ENCODE results near the gene VARS1. TPM values are rescaled to one million over a fixed set of nuclear protein-coding genes. Genes with fewer than 3 reads are reported as not detected.
A peak's percentile ranks its signal among the peaks of the same experiment; 100 is the strongest.
"Not testable (repeated sequence)": the region's sequence is repeated elsewhere in the genome, so short reads cannot be mapped to it uniquely, and the experiment has no call there.

Gene VARS1
- 22.5 TPM for total RNA-seq
- long read RNA-seq, full-length matches to known transcripts, result 3 of 49 reads
- long read RNA-seq, partial matches to known transcripts, result 41 of 49 reads
- long read RNA-seq, other reads (novel, unspliced or antisense), result 5 of 49 reads

DNA sequence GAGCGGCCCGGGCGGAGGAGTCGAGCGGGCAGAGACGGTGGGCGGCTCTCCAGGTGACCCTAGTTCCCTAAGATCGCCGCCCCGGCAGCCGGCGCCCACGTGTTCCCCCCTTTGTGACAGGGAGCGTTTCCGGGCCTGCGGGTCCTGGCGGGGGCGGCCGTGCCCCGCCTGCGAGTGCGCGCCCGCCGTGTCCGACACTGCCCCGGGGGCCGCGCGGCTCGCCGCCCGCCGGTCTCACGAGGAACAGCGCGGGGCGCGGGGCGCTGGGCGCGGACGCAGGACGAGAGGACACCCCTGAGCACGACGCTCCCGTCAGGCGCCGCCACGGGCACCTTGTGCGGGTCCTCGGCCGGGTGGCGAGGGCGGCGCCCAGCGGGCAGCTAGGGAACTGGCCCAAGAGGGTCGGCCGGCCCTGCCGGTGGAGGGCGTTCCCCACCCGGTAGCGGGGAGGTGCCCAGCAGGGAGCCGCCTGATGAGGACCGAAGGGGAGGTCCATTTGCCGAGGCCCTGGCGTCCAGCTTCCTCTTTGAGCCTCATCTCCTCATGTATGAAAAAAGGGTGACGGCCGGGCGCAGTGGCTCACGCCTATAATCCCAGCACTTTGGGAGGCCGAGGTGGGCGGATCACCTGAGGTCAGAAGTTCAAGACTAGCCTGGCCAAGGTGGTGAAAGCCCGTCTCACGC lies at the start of gene VARS1:
Gene VARS1 (minus strand): TSS at position 137 of the 683 bp plus-strand sequence. CDS start 535 bp downstream, outside the sequence.
- intact Hi-C loops (cut with micrococcal nuclease), result no loop called here
- ATAC-seq, result peak; percentile 96
- peak; percentile 96 for DNase-seq

DNA sequence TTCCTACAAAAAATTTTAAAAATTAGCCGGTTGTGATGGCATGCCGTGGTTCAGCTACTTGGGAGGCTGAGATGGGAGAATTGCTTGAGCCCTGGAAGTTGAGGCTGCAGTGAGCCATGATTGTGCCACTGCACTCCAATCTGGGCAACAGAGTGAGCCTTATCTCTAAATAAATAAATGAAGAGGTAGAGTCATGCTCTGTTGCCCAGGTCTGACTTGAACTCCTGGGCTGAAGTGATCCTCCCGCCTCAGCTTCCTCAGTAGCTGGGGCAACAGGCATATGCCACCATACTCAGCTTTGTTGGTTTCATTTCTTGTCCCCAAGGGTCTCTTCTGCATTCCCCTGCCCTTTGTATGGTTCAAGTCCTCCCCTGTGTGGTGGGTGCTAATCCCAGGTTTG lies 49.0 kb upstream of the VARS1 start:
- DNase-seq (no peak), ATAC-seq (no peak)
- intact Hi-C loops (cut with micrococcal nuclease), result no loop called here

DNA sequence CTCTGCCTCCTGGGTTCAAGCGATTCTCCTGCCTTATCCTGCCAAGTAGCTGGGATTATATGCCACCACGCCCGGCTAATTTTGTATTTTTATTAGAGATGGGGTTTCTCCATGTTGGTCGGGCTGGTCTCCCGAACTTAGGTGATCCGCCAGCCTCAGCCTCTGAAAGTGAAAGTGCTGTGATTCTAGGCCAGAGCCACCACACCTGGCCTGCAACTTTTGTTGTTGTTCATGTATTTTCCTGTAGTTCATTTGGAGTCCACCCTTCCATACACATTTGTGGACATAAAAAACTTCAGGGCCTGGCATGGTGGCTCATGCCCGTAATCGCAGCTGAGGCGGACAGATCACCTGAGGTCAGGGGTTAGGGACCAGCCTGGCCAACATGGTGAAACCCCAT lies 46.5 kb upstream of the VARS1 start:
- ATAC-seq (no peak), DNase-seq (no peak)
- intact Hi-C loops (cut with micrococcal nuclease), result no loop called here

DNA sequence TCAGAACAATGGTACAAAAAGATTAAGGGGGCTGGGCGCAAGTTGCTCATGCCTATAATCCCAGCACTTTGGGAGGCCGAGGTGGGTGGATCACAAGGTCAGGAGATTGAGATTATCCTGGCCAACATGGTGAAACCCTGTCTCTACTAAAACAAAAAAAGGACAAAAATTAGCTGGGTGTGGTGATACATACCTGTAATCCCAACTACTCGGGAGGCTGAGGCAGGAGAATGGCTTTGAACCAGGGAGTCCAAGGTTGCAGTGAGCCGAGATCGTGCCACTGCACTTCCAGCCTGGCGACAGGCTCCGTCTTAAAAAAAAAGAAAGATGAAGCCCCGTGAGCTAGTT lies 44.2 kb upstream of the VARS1 start:
- DNase-seq; intact Hi-C loops (cut with micrococcal nuclease); ATAC-seq: not testable (repeated sequence)

DNA sequence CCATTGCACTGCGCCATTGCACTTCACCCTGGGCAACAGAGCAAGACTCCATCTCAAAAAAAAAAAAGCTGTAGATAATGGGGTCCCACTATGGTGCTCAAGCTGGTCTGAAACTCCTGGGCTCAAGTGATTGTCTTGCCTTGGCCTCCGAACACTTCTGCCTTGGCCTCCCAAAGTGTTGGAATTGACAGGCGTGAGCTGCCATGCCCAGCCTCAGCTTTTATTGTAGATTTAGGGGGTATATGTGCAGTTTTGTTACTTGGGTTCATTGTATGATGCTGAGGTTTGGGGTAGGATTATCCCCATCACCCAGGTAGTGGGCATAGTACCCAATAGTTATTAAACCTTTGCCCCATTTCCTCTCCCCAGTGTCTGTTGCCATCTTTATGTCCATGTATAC lies 43.4 kb upstream of the VARS1 start:
- ATAC-seq, result no peak

DNA sequence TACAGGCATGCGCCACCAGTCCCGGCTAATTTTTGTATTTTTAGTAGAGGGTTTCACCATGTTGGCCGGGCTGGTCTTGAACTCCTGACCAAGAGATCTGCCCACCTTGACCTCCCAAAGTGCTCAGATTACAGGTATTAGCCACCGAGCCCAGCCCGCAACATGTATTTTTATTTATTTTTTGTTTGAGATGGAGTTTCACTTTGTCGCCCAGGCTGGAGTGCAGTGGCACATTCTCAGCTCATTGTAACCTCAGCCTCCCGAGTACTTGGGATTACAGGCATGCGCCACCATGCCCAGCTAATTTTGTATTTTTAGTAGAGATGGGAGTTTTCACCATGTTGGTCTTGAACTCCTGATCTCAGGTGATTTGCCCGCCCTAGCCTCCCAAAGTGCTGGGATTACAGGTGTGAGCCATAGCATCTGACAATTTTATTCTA lies 42.6 kb upstream of the VARS1 start:
- intact Hi-C loops (cut with micrococcal nuclease); DNase-seq: not testable (repeated sequence)

More for the DNA sequence above, 43.4 kb upstream of the VARS1 start:
- DNase-seq, result no peak
- intact Hi-C loops (cut with micrococcal nuclease), result no loop called here

DNA sequence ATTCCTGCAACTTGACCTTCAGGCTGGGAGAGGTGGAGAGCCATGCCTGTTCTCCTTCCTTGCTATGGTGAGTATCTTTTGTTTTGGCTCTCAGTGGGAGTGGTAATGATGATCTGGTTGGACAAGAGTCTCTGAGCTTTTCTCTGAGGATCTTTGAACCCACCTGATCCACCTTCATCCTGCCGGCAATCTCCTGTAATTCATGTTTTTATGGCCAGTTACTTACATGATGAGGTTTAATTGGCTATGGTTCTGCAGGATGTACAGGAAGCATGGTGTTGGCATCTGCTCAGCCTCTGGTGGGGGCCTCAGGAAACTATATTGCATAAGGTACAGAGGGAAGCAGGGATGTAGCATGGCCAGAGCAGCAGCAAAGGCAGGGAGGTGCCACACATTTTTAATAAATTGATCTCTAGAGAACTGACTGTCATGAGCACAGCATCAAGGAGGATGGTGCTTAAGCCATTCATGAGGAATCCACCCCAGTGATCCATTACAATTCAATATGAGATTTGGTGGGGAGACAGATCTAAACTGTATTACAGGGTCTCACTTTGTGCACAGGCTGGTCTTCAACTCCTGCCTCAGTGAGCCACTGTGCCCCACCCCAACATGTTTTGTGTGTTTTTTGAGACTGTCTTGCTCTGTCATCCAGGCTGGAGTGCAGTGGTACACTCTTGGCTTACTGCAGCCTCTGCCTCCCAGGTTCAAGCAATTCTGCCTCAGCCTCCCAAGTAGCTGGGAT lies 42.0 kb upstream of the VARS1 start:
- DNase-seq (no peak), ATAC-seq (no peak)
- intact Hi-C loops (cut with micrococcal nuclease), result no loop called here

More for the DNA sequence above, 42.6 kb upstream of the VARS1 start:
- ATAC-seq, result not testable (repeated sequence)

DNA sequence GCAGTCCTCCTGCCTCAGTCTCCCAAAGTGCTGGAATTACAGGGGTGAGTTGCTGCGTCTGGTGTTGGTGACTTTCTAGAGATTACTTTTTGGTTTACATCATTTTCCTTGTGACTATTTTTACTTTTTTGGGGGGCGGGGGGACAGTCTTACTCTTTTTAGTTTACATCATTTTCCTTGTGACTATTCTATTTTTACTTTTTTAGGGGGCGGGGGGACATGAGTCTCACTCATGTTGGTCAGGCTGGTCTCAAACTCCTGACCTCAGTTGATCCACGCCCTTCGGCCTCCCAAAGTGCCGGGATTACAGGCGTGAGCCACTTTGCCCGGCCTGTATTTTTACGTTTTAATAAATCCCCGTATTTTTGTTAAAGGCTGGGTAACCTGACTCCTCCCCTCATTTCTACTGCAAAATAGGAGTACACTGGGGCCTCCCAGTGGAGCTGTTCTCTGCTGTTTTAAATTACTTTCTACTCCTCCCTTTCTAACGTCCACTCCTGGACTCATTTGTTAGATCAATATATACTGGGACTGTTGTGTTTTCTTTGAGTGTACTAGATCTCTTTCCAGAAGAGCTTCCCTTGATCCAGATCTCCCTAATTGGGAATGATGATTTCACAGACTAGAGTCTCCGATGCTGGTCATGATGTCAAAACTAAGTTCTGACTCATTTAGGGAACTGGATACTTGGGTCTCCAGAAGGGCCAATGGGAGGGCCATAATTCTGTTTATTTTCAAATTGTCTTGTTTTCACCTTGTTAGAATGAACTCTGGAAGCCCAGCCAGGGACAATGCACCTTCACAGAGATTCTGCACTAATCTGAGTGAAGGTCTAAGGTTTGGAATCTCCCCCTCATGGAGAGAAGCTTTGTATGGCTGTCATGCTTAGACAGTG lies 41.2 kb upstream of the VARS1 start:
- intact Hi-C loops (cut with micrococcal nuclease), result no loop called here
- no peak for DNase-seq
- ATAC-seq, result no peak

DNA sequence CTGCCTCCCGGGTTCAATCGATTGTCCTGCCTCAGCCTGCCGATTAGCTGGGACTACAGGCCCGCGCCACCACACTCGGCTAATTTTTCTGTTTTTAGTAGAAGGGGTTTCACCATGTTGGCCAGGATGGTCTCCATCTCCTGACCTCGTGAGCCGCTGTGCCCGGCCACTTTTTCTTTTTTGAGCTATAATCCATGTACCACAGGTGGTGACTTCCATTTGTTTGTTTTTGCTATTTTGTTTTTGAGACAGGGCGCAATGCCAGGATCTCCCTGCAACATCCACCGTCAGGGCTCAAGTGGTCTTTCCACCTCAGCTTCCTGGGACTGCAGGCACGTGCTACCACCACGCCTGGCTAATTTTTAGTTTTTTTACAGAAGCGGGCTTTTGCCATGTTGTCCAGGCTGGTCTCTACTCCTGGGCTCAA lies 40.5 kb upstream of the VARS1 start:
- intact Hi-C loops (cut with micrococcal nuclease), result no loop called here
- ATAC-seq (no peak), DNase-seq (no peak)

DNA sequence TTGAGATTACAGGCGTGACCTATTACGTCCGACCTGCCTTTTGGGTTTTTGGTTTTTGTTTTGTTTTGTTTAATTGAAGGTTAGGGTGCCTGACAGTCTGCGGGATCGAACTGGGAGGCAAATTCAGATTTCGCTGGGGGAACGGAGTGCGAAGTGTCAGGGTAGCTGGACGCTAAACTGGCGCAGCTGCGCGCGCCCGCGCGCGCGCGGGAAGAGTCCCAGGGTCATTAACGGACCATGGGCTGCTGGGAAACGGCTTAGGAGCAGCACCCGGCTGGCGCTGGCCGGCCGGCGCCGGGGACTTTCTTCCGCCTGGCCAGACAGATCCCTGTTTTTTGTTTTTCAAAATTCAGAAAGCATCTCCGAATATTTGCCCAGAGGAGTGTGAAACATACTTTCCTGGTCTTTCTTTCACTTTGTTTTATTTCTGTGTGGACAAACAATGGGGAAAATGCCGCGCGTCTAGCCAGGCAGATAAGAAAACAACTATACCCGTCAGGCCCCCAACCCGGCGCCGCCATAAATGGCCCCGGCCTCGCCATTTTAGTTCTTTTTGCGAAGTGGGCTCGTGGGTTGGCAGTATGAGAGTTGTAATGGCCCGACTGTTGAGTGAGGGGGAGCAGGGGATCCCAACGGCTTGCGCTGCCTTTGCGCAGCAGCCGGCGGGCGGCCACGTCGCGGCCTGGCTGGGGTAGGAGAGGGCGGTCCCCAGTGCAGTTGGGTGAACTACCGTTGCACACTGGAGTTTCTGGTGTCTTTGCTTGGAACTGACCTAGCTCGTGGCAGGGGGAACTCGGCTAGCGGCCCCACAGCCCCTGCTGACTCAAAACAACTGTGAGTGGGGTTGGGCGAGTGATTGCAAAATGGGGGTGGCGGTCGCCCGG lies 39.1 kb upstream of the VARS1 start:
- DNase-seq (peak; percentile 92), ATAC-seq (peak; percentile 90)
- intact Hi-C loops (cut with micrococcal nuclease), result no loop called here

DNA sequence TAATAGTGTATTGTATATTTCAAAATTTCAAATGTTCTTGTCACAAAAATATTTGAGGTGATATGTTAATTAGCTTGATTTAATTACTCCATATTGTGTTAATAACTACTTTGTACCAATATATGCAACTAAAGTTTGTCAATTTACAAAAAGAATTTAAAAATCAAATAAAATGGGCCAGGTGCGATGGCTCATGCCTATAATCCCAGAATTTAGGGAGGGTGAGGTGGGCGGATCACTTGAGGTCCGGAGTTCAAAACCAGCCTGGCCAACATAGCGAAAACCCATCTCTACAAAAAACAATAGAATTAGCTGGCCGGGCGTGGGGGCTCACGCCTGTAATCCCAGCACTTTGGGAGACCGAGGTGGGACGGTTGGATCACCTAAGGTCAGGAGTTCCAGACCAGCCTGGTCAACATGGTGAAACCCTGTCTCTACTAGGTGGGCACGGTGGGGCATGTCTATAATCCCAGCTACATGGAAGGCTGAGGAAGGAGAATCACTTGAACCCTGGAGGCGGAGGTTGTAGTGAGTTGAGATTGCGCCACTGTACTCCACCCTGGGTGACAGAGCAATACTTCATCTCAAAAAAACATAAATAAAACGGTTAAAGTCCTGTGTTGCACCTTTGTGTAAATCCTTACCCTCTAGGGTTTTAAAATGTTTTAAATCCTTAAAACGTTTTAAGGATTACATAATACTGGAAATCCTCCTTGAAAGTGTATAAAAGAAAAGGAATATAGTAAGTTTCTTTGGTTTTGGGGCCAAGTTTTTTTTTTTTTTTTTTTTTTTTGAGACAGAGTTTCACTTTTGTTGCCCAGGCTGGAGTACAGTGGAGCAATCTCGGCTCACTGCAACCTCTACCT lies 36.0 kb upstream of the VARS1 start:
- DNase-seq, result no peak
- no peak for ATAC-seq
- intact Hi-C loops (cut with micrococcal nuclease), result no loop called here

DNA sequence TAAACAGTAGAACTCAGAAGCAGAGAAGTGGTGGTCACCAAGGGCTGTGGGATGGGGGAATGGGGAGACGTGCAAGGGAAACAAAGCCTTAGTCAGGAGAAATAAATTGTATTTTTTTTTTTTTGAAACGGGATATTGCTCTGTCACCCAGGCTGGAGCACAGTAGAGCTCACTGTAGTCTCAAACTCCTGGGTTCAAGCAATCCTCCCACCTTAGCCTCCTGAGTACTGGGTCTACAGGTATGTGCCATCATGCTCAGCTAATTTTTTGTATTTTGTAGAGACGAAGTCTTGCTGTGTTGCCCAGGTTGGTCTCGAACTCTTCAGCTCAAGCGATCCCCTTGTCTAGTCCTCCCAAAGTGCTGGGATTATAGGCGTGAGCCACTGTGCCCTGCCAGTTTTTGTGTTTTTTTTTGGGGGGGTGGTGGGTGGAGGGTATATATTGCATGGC lies 35.4 kb upstream of the VARS1 start:
- intact Hi-C loops (cut with micrococcal nuclease), result no loop called here
- ATAC-seq (no peak), DNase-seq (no peak)

DNA sequence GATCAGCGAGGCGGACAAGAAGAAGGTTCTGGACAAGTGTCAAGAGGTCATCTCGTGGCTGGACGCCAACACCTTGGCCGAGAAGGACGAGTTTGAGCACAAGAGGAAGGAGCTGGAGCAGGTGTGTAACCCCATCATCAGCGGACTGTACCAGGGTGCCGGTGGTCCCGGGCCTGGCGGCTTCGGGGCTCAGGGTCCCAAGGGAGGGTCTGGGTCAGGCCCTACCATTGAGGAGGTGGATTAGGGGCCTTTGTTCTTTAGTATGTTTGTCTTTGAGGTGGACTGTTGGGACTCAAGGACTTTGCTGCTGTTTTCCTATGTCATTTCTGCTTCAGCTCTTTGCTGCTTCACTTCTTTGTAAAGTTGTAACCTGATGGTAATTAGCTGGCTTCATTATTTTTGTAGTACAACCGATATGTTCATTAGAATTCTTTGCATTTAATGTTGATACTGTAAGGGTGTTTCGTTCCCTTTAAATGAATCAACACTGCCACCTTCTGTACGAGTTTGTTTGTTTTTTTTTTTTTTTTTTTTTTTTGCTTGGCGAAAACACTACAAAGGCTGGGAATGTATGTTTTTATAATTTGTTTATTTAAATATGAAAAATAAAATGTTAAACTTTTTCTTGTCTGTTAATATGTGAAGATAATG lies 34.2 kb upstream of the VARS1 start:
- ATAC-seq (no peak), DNase-seq (no peak)
- intact Hi-C loops (cut with micrococcal nuclease), result no loop called here

DNA sequence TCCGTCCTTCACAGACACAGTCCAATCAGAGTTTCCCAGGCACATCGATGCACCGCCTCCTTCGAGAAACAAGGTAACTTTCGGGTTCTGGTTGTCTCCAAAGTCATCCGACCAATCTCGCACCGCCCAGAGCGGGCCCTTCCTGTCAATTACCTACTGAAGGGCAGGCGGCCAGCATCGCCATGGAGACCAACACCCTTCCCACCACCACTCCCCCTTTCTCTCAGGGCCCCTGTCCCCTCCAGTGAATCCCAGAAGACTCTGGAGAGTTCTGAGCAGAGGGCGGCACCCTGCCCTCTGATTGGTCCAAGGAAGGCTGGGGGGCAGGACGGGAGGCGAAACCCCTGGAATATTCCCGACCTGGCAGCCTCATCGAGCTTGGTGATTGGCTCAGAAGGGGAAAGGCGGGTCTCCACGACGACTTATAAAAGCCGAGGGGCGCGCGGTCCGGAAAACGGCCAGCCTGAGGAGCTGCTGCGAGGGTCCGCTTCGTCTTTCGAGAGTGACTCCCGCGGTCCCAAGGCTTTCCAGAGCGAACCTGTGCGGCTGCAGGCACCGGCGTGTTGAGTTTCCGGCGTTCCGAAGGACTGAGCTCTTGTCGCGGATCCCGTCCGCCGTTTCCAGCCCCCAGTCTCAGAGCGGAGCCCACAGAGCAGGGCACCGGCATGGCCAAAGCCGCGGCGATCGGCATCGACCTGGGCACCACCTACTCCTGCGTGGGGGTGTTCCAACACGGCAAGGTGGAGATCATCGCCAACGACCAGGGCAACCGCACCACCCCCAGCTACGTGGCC lies 31.9 kb upstream of the VARS1 start, which contains the start of gene HSPA1B:
Gene HSPA1B (plus strand): TSS at position 453 of the 794 bp plus-strand sequence. CDS start 213 bp downstream, at position 666.
- ATAC-seq (peak; percentile 91), DNase-seq (peak; percentile 100)
- intact Hi-C loops (cut with micrococcal nuclease), result no loop called here

DNA sequence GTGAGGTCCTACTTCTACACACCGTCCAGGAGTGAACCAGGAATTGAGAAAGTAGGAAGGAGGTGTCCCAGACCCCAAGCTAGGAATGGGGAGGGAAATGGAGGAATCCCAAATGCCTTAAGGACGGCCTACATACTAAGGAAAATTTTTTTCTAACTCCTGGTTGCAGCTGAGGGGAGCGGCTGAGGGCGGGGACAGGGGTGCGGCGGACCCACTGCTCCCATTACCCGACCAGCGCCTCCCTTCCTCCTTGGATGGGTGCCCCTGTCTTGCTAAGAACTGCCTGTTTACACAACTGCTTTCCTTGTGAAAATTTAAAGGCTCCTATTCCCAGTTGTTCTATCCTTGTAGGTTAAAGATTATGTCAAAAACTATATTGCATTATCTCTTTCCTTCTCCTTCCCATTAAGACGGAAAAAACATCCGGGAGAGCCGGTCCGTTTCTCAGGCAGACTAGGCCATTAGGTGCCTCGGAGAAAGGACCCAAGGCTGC lies 31.3 kb upstream of the VARS1 start:
- ATAC-seq, result peak; percentile 57
- peak; percentile 91 for DNase-seq
- intact Hi-C loops (cut with micrococcal nuclease), result no loop called here

DNA sequence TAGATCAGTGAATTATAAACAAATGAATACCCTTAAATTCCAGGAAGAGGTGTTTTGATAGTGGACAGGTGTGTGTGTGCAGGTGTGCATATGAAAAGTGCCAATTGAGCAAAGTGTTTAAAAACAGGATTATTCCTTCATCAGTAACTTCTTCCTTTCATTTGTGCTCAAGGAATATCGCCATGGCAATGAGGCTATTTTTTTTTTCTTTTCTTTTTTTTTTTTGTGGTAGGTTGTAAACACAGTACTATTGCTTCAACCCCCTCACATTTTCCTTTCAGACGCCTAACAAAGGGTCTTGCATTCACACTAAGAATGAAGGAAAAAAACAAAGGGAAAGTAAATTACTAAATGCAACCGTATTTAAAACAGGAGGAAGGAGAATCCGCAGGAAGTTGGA lies 30.0 kb upstream of the VARS1 start:
- DNase-seq (no peak), ATAC-seq (no peak)
- intact Hi-C loops (cut with micrococcal nuclease), result no loop called here
